Renal cortex interstitium (tissue), 11 donors: ENCODE measurements around the gene AMOTL2. TPM values are rescaled to one million over a fixed set of nuclear protein-coding genes. Genes with fewer than 3 reads are reported as not detected.

Experiments used
- DNase-seq, 11 donors: peaks; one replicate each; pipeline ENCODE4 v3.0.0-alpha.2; 2013; ENCODE audit warnings: low read depth in 9 of 11, low spot score in 4 of 11; ENCODE audit errors: extremely low read depth in 1 of 11
- polyA plus RNA-seq, 3 donors: library from polyadenylated mRNA; unstranded; fragments of 120-200 nt; gene quantifications; one replicate each; pipeline ENCODE4 v1.2.1, GENCODE V29; 2013; ENCODE audit not compliant: insufficient read length in 3 of 3

Gene AMOTL2
- polyA plus RNA-seq, 3 donors, result 79.8 to 100 (median 87.0) TPM

GRCh38 chr3:134313847-134314587 lies 60.2 kb downstream of the AMOTL2 start:
- DNase-seq, result no peak

- DNase-seq, result peak in 4 of 11 donors; percentile 71 to 78 (median 74)
Observed at GRCh38 chr3:134312873-134313846, 61.1 kb downstream of the AMOTL2 start.

- DNase-seq, result no peak
Observed at GRCh38 chr3:134312072-134312872, 62.0 kb downstream of the AMOTL2 start.

GRCh38 chr3:134311693-134312071 lies 62.6 kb downstream of the AMOTL2 start:
- DNase-seq, result no peak

- DNase-seq, result no peak
Observed at GRCh38 chr3:134311265-134311664, 63.0 kb downstream of the AMOTL2 start.

GRCh38 chr3:134309987-134310700 lies 64.1 kb downstream of the AMOTL2 start:
- DNase-seq, result peak in 2 of 11 donors; percentile 74 to 77

- peak in 8 of 11 donors; percentile 71 to 88 (median 78) for DNase-seq
Observed at GRCh38 chr3:134308350-134308891, 65.8 kb downstream of the AMOTL2 start.

- DNase-seq, result no peak
Observed at GRCh38 chr3:134307425-134307824, 66.8 kb downstream of the AMOTL2 start.

GRCh38 chr3:134306320-134306719 lies 67.9 kb downstream of the AMOTL2 start:
- DNase-seq, result no peak

Other genes starting within 250 kb of the AMOTL2 start
- 100 to 1,000 TPM in 1 of 3 donors, 10 to 100 TPM in 2; 92.1 to 102 (median 92.9) TPM for gene RYK, start 123.6 kb downstream of the AMOTL2 start, polyA plus RNA-seq
- gene ANAPC13, start 111.5 kb upstream of the AMOTL2 start, polyA plus RNA-seq, result 100 to 1,000 TPM; 107 to 150 (median 114) TPM
- 10 to 100 TPM; 31.1 to 41.4 (median 32.2) TPM for gene CEP63, start 111.6 kb upstream of the AMOTL2 start, polyA plus RNA-seq